CD8-positive, alpha-beta memory T cell (primary cell): ENCODE results near the gene RAB8B. TPM values are rescaled to one million over a fixed set of nuclear protein-coding genes. Genes with fewer than 3 reads are reported as not detected.

Experiments
- CTCF ChIA-PET: fragments of 350-600 bp; sonication (Branson Sonifier 250); formaldehyde crosslinking; loops from one replicate; lab custom pipeline; 2021; ENCODE audit warnings: antibody characterized with exemption; lab: Charles Lee
- POLR2A ChIA-PET: fragments of 350-600 bp; sonication (Branson Sonifier 250); formaldehyde crosslinking; loops from one replicate; lab custom pipeline; 2021; ENCODE audit warnings: antibody characterized with exemption; lab: Charles Lee
- DNase-seq, 5 donors: peaks; one replicate each; pipeline versions ENCODE4 v3.0.0 to v3.0.0-alpha.2; 2020 to 2022; ENCODE audit warnings: mixed read lengths in 1 of 5
- H3K27ac ChIP-seq: one replicate; pipeline ENCODE4 v1.7.0; 2013; ENCODE audit warnings: low read depth, mild to moderate bottlenecking, low read length, moderate library complexity
- H3K27me3 ChIP-seq: 2 replicates; pipeline ENCODE4 v1.7.0; 2013; ENCODE audit warnings: low read length, mild to moderate bottlenecking; ENCODE audit not compliant: insufficient read depth, poor library complexity, severe bottlenecking
- H3K36me3 ChIP-seq: 2 replicates; pipeline ENCODE4 v1.7.0; 2013; ENCODE audit warnings: mild to moderate bottlenecking, low read length, moderate library complexity; ENCODE audit not compliant: insufficient read depth
- H3K4me1 ChIP-seq: 2 replicates; pipeline ENCODE4 v1.7.0; 2013; ENCODE audit warnings: mild to moderate bottlenecking, low read length, moderate library complexity; ENCODE audit not compliant: insufficient read depth
- H3K4me3 ChIP-seq: 2 replicates; pipeline ENCODE4 v1.7.0; 2013; ENCODE audit warnings: mild to moderate bottlenecking, low read length
- H3K9me3 ChIP-seq: 2 replicates; pipeline ENCODE4 v1.7.0; 2013; ENCODE audit warnings: mild to moderate bottlenecking, low read length
- H3K27ac Mint-ChIP-seq, 8 donors: one replicate each; pipeline ENCODE4 v1.8.0; 2020 to 2021; ENCODE audit warnings: mixed read lengths in 8 of 8, mild to moderate bottlenecking in 6 of 8, inconsistent platforms in 3 of 8, moderate library complexity in 3 of 8
- H3K27me3 Mint-ChIP-seq, 2 donors: one replicate each; pipeline ENCODE4 v1.8.0; 2020 to 2021; ENCODE audit warnings: mixed read lengths in 2 of 2, mild to moderate bottlenecking in 1 of 2, moderate library complexity in 1 of 2
- H3K36me3 Mint-ChIP-seq, 3 donors: one replicate each; pipeline ENCODE4 v1.8.0; 2020 to 2021; ENCODE audit warnings: mixed read lengths in 3 of 3, inconsistent platforms in 1 of 3, mild to moderate bottlenecking in 1 of 3
- H3K4me1 Mint-ChIP-seq, 3 donors: one replicate each; pipeline ENCODE4 v1.8.0; 2020 to 2021; ENCODE audit warnings: mixed read lengths in 3 of 3, inconsistent platforms in 1 of 3, mild to moderate bottlenecking in 1 of 3
- H3K4me3 Mint-ChIP-seq, 7 donors: one replicate each; pipeline ENCODE4 v1.8.0; 2020 to 2021; ENCODE audit warnings: mixed read lengths in 7 of 7, mild to moderate bottlenecking in 6 of 7, moderate library complexity in 4 of 7, inconsistent platforms in 2 of 7
- H3K9me3 Mint-ChIP-seq, 5 donors: one replicate each; pipeline ENCODE4 v1.8.0; 2020 to 2022; ENCODE audit warnings: mixed read lengths in 5 of 5, mild to moderate bottlenecking in 3 of 5, moderate library complexity in 2 of 5, inconsistent platforms in 1 of 5
- polyA plus RNA-seq: library from polyadenylated mRNA; unstranded; fragments of 300-500 nt; fragmentation: Illumina TruSeq; gene quantifications from one replicate; pipeline ENCODE4 v1.2.3, GENCODE V29; 2021
- total RNA-seq, 2 experiments: library from RNA; stranded (reverse); gene quantifications; one replicate each; pipeline ENCODE4 v1.2.3, GENCODE V29; 2021

The RAB8B gene
- total and polyA plus RNA-seq, 3 experiments from 2014 or later, result 52.9 to 169 (median 165) TPM

GRCh38 chr15:63221346-63221745, 31.9 kb downstream of the RAB8B start:
- Histone ChIP-seq H3K36me3 (peaks cover 4% of the 10 kb centered on the region), H3K4me3 (no peak overlapping the region), H3K4me1 (peaks cover 17% of the 10 kb centered on the region), H3K27ac (no peak overlapping the region), H3K27me3 (no peaks in the 10 kb centered on the region), H3K9me3 (no peaks in the 10 kb centered on the region)
- peaks cover 48 to 84% (median 63%) of the 10 kb centered on the region in 3 donors for H3K4me1 Mint-ChIP-seq
- DNase-seq, result no peak
- no peaks in the 10 kb centered on the region for H3K27me3 Mint-ChIP-seq
- H3K9me3 Mint-ChIP-seq, result no peaks in the 10 kb centered on the region
- peak overlapping the region in 2 of 8 donors; percentile 2 to 16 for H3K27ac Mint-ChIP-seq
- no peak overlapping the region for H3K4me3 Mint-ChIP-seq
- H3K36me3 Mint-ChIP-seq, result peaks cover 0 to 41% (median 13%) of the 10 kb centered on the region in 3 donors
- ChIA-PET CTCF (interaction anchor here (1.1 kb wide), 1 partner anchor 18 kb away, joined by 4 read pairs; no protein-coding TSS in a partner anchor), POLR2A (no interaction called here)

- no peak overlapping the region for H3K27ac ChIP-seq
- peaks cover 0 to 48% (median 14%) of the 10 kb centered on the region in 3 donors for H3K36me3 Mint-ChIP-seq
- H3K4me3 Mint-ChIP-seq, result no peak overlapping the region
- no peaks in the 10 kb centered on the region for H3K36me3 ChIP-seq
- no peaks in the 10 kb centered on the region for H3K9me3 Mint-ChIP-seq
- peaks cover 22% of the 10 kb centered on the region for H3K4me1 ChIP-seq
- ChIA-PET POLR2A (no interaction called here), CTCF (no interaction called here)
- H3K27ac Mint-ChIP-seq, result peak overlapping the region in 4 of 8 donors; percentile 6 to 50 (median 16)
- no peaks in the 10 kb centered on the region for H3K27me3 ChIP-seq
- H3K4me1 Mint-ChIP-seq, result peaks cover 57 to 86% (median 76%) of the 10 kb centered on the region in 3 donors
- H3K27me3 Mint-ChIP-seq, result no peaks in the 10 kb centered on the region
- no peak overlapping the region for H3K4me3 ChIP-seq
- H3K9me3 ChIP-seq, result no peaks in the 10 kb centered on the region
- no peak for DNase-seq
Observed at GRCh38 chr15:63223463-63223862, 34.1 kb downstream of the RAB8B start.

- Mint-ChIP-seq H3K36me3 (peaks cover 0 to 46% (median 13%) of the 10 kb centered on the region in 3 donors), H3K4me1 (peaks cover 54 to 86% (median 76%) of the 10 kb centered on the region in 3 donors), H3K9me3 (no peaks in the 10 kb centered on the region), H3K4me3 (no peak overlapping the region), H3K27me3 (no peaks in the 10 kb centered on the region), H3K27ac (peak overlapping the region in 3 of 8 donors; percentile 1 to 26 (median 14))
- H3K9me3 ChIP-seq, result no peaks in the 10 kb centered on the region
- no peak overlapping the region for H3K4me3 ChIP-seq
- H3K4me1 ChIP-seq, result peaks cover 22% of the 10 kb centered on the region
- DNase-seq, result no peak
- H3K27me3 ChIP-seq, result no peaks in the 10 kb centered on the region
- ChIA-PET CTCF (interaction anchor here (1.1 to 2.0 kb wide), 2 partner anchors 9 to 33 kb away, joined by 3 to 4 read pairs; no protein-coding TSS in a partner anchor), POLR2A (no interaction called here)
- no peak overlapping the region for H3K27ac ChIP-seq
- no peaks in the 10 kb centered on the region for H3K36me3 ChIP-seq
Observed at GRCh38 chr15:63225381-63225780, 36.0 kb downstream of the RAB8B start.

- H3K27ac Mint-ChIP-seq, result peak overlapping the region; percentile 1 to 78 (median 36)
- no peaks in the 10 kb centered on the region for H3K27me3 ChIP-seq
- no peaks in the 10 kb centered on the region for H3K36me3 ChIP-seq
- H3K27me3 Mint-ChIP-seq, result no peaks in the 10 kb centered on the region
- no peaks in the 10 kb centered on the region for H3K9me3 Mint-ChIP-seq
- ChIA-PET POLR2A (no interaction called here), CTCF (interaction anchor here (2.0 kb wide), 1 partner anchor 34 kb away, joined by 4 read pairs; no protein-coding TSS in a partner anchor)
- H3K27ac ChIP-seq, result peak overlapping the region; percentile 38
- no peak for DNase-seq
- H3K4me3 Mint-ChIP-seq, result peak overlapping the region in 4 of 7 donors; percentile 24 to 47 (median 39)
- peaks cover 0 to 45% (median 13%) of the 10 kb centered on the region in 3 donors for H3K36me3 Mint-ChIP-seq
- H3K9me3 ChIP-seq, result no peaks in the 10 kb centered on the region
- no peak overlapping the region for H3K4me3 ChIP-seq
- H3K4me1 Mint-ChIP-seq, result peaks cover 50 to 80% (median 73%) of the 10 kb centered on the region in 3 donors
- H3K4me1 ChIP-seq, result peaks cover 23% of the 10 kb centered on the region
Observed at GRCh38 chr15:63226155-63226883, 36.9 kb downstream of the RAB8B start.

- H3K27ac ChIP-seq, result peak overlapping the region; percentile 38
- peaks cover 29% of the 10 kb centered on the region for H3K4me1 ChIP-seq
- H3K27ac Mint-ChIP-seq, result peak overlapping the region; percentile 1 to 85 (median 36)
- peaks cover 0 to 45% (median 13%) of the 10 kb centered on the region in 3 donors for H3K36me3 Mint-ChIP-seq
- peaks cover 51 to 80% (median 73%) of the 10 kb centered on the region in 3 donors for H3K4me1 Mint-ChIP-seq
- no peaks in the 10 kb centered on the region for H3K36me3 ChIP-seq
- POLR2A ChIA-PET, result no interaction called here
- H3K4me3 ChIP-seq, result no peak overlapping the region
- H3K27me3 Mint-ChIP-seq, result no peaks in the 10 kb centered on the region
- CTCF ChIA-PET, result interaction anchor here (1.7 to 2.0 kb wide), 2 partner anchors 16 to 35 kb away, joined by 4 to 6 read pairs; no protein-coding TSS in a partner anchor
- peak overlapping the region in 1 of 7 donors; percentile 47 for H3K4me3 Mint-ChIP-seq
- no peaks in the 10 kb centered on the region for H3K9me3 Mint-ChIP-seq
- no peak for DNase-seq
- H3K9me3 ChIP-seq, result no peaks in the 10 kb centered on the region
- no peaks in the 10 kb centered on the region for H3K27me3 ChIP-seq
Observed at GRCh38 chr15:63226966-63227401, 37.6 kb downstream of the RAB8B start.

GRCh38 chr15:63227689-63228088, 38.3 kb downstream of the RAB8B start:
- POLR2A ChIA-PET, result no interaction called here
- Histone ChIP-seq H3K27ac (no peak overlapping the region), H3K4me1 (peaks cover 35% of the 10 kb centered on the region), H3K36me3 (no peaks in the 10 kb centered on the region), H3K9me3 (no peaks in the 10 kb centered on the region), H3K4me3 (no peak overlapping the region), H3K27me3 (no peaks in the 10 kb centered on the region)
- DNase-seq, result no peak
- H3K36me3 Mint-ChIP-seq, result peaks cover 0 to 45% (median 13%) of the 10 kb centered on the region in 3 donors
- no peaks in the 10 kb centered on the region for H3K27me3 Mint-ChIP-seq
- H3K27ac Mint-ChIP-seq, result peak overlapping the region; percentile 14 to 94 (median 82)
- CTCF ChIA-PET, result interaction anchor here (0.7 to 1.7 kb wide), 3 partner anchors 17 to 39 kb away, joined by 3 to 6 read pairs (median 4); no protein-coding TSS in a partner anchor
- H3K4me1 Mint-ChIP-seq, result peaks cover 55 to 83% (median 75%) of the 10 kb centered on the region in 3 donors
- H3K9me3 Mint-ChIP-seq, result no peaks in the 10 kb centered on the region
- peak overlapping the region in 1 of 7 donors; percentile 87 for H3K4me3 Mint-ChIP-seq

- Histone ChIP-seq H3K36me3 (no peaks in the 10 kb centered on the region), H3K4me3 (no peak overlapping the region), H3K4me1 (peaks cover 47% of the 10 kb centered on the region), H3K27ac (no peak overlapping the region), H3K27me3 (no peaks in the 10 kb centered on the region), H3K9me3 (no peaks in the 10 kb centered on the region)
- Mint-ChIP-seq H3K36me3 (peaks cover 0 to 34% (median 13%) of the 10 kb centered on the region in 3 donors), H3K9me3 (no peaks in the 10 kb centered on the region), H3K4me3 (peak overlapping the region in 4 of 7 donors; percentile 29 to 68 (median 34)), H3K27ac (peak overlapping the region in 7 of 8 donors; percentile 58 to 94 (median 86)), H3K27me3 (no peaks in the 10 kb centered on the region), H3K4me1 (peaks cover 73 to 87% (median 82%) of the 10 kb centered on the region in 3 donors)
- no peak for DNase-seq
- ChIA-PET POLR2A (interaction anchor here (0.6 to 2.4 kb wide), 8 partner anchors 12 to 809 kb away, joined by 3 to 16 read pairs (median 4); no protein-coding TSS in a partner anchor), CTCF (interaction anchor here (1.3 to 3.8 kb wide), 4 partner anchors 35 to 74 kb away, joined by 4 to 13 read pairs (median 5); partner anchors contain the start of gene RPS27L)
Observed at GRCh38 chr15:63231206-63231605, 41.8 kb downstream of the RAB8B start.
